HG03565 (cell line): ENCODE data around the gene LIMA1.
"Not testable (repeated sequence)": the region's sequence is repeated elsewhere in the genome, so short reads cannot be mapped to it uniquely, and the experiment has no call there.

Experiments used
- ATAC-seq: cut with Tn5 transposase; IDR thresholded peaks from one replicate; pipeline ENCODE4 v1.9.1; 2021; ENCODE audit warnings: mild to moderate bottlenecking, moderate library complexity; ENCODE audit not compliant: unreplicated experiment

The LIMA1 gene

GRCh38 chr12:50151047-50151687 is 132.2 kb downstream of the LIMA1 start:
- ATAC-seq, result no peak

- ATAC-seq, result no peak
These were observed 134.0 kb downstream of the LIMA1 start for GRCh38 chr12:50149311-50149710.

- ATAC-seq, result not testable (repeated sequence)
These were observed 135.3 kb downstream of the LIMA1 start for GRCh38 chr12:50148011-50148410.

GRCh38 chr12:50147281-50147680 is 136.0 kb downstream of the LIMA1 start:
- ATAC-seq, result no peak

- no peak for ATAC-seq
These were observed 137.9 kb downstream of the LIMA1 start for GRCh38 chr12:50145439-50145838.

GRCh38 chr12:50142993-50143392 is 140.3 kb downstream of the LIMA1 start:
- ATAC-seq, result no peak

GRCh38 chr12:50132505-50133135 is 150.7 kb downstream of the LIMA1 start:
- ATAC-seq, result no peak

- ATAC-seq, result no peak
These were observed 154.0 kb downstream of the LIMA1 start for GRCh38 chr12:50129290-50129689.

GRCh38 chr12:50127546-50127945 is 155.8 kb downstream of the LIMA1 start:
- no peak for ATAC-seq
